Activated CD4-positive, alpha-beta T cell treated with anti-CD3 and anti-CD28 coated beads for 4 hours (primary cell): Measurements from ENCODE around the gene YTHDF2.

Experiments
- DNase-seq, 2 donors: peaks; one replicate each; pipeline ENCODE4 v3.0.0-alpha.2; 2020

YTHDF2 gene

DNA sequence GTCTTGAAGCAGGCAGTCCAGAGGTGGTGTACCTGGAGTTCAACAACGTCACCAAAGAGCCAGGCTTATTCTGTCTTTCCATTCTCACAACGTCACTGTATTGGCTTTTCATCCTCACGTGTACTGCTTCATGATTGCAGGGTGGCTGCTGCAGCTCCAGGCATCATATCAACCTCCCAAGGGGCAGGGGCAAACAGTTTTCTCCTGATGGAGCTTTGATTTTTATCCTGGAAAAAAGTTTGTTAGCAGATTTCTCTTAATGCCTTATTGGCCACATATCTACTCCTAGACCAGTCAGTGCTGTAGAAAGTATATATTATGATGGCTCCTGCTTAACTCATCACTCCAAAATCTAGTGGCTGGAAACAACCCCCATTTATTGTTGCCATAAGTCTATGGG is 66.9 kb downstream of the YTHDF2 start:
- no peak for DNase-seq

GRCh38 chr1:28804071-28804470 is 67.3 kb downstream of the YTHDF2 start:
- DNase-seq, result no peak

DNA sequence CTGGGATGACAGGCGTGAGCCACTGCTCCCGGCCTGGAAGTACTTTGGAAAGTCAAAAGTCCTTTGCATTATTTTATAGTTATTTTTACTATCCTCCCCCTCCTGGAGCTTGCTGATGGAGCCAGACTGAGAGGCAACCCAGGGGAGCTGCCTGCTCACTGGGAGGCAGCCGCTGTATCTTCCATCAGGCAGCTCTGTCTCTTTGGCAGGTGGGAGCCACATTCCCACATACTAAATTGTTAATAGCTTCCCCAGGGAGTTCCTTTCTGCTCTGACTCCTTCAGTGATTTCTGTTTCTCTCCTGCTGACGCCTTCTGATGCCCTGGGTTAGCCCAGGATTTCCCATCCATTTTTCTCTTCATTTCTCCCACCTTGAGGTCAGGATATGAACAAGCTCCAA is 70.3 kb downstream of the YTHDF2 start:
- no peak for DNase-seq

GRCh38 chr1:28807986-28808385 is 71.2 kb downstream of the YTHDF2 start:
- no peak for DNase-seq

GRCh38 chr1:28811369-28811765 is 74.6 kb downstream of the YTHDF2 start:
- DNase-seq, result no peak

DNA sequence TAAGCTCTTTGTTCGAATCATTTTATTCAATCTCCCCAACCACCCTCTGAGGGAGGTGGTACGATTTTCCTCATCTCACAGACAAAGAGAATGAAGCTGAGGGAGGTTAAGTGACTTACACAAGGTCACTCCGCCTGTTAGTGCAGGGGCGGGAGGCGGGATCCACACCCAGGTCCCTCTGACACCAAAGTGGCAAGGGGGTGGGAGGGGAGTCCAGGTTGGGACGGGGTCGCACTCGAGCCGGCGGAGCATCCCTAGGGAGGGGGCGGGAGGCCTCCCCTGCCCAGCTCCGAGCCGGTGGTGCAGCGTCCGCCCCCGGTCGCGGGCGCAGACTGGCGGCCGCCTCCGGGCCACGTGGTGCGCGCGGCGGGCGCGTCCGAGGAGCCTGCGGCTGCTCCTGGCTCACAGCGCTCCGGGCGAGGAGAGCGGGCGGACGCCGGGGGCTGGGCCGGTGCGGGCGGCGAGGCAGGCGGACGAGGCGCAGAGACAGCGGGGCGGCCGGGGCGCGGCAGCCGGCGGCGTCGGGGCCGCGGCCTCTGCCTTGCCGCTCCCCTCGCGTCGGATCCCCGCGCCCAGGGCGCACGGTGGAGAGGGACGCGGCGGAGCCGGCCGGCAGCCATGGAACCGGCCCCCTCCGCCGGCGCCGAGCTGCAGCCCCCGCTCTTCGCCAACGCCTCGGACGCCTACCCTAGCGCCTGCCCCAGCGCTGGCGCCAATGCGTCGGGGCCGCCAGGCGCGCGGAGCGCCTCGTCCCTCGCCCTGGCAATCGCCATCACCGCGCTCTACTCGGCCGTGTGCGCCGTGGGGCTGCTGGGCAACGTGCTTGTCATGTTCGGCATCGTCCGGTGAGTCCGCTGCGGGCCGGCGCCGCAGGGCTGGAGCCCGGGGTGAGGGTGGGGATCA is 75.3 kb downstream of the YTHDF2 start, which contains the start of gene OPRD1:
TSS of gene OPRD1 (plus strand) at position 405 of the 903 bp plus-strand sequence. CDS start at position 619, 214 bp downstream.
- no peak for DNase-seq

- DNase-seq, result no peak
These were observed 76.1 kb downstream of the YTHDF2 start for GRCh38 chr1:28812669-28813468.

GRCh38 chr1:28813931-28814465 is 77.3 kb downstream of the YTHDF2 start:
- DNase-seq, result no peak

GRCh38 chr1:28815533-28816185 is 78.9 kb downstream of the YTHDF2 start:
- DNase-seq, result no peak

DNA sequence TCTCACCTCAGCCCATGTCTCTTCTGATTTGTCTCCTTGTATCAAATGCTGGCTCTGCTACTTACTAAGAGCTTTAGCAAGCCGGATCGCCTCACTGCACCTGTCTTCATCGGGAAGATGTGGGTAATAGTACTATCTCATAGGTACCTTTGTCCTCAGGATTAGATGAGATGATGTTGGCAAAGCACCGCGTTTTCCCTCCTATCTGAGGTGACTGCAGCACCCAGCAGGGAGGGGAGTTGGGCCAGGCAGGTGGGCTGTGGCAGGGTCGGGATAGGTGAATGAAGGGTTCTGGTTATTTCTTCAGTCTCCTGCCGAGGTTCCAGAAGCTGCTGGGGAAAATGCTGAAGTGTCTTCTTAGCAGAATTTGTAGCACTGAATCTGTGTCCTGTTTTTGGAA is 80.4 kb downstream of the YTHDF2 start:
- no peak for DNase-seq

DNA sequence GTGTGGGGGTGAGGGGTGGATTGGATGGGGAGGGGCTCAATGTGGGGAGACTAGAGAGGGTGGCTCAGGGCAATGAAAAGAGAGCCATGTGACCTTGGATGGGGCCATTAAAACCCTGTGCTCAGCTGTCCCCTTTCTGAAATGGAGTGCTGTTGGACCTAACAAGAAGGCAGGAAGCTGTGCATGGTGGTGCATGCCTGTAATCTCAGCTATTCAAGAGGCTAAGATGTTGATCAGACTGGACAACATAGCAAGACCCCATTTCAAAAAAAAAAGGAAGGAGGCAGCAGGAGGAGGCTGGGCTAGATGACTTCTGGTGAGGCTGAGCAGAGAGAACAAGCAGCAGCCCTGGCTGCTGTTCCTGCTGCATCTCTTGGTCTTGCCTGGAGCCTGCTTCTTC is 82.3 kb downstream of the YTHDF2 start:
- DNase-seq, result no peak
